Stimulated activated CD8-positive, alpha-beta memory T cell treated with anti-CD3 and anti-CD28 coated beads, Interleukin-4, amount 100 ng/mL, for 48 hours (primary cell): ENCODE measurements around the gene KRTAP17-1.
A peak's percentile ranks its signal among the peaks of the same experiment; 100 is the strongest.
"Not testable (repeated sequence)": the region's sequence is repeated elsewhere in the genome, so short reads cannot be mapped to it uniquely, and the experiment has no call there.

Experiments used
- DNase-seq: peaks from one replicate; pipeline ENCODE4 v3.0.0-alpha.2; 2020

The KRTAP17-1 gene, protein sequence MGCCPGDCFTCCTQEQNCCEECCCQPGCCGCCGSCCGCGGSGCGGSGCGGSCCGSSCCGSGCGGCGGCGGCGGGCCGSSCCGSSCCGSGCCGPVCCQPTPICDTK

DNA sequence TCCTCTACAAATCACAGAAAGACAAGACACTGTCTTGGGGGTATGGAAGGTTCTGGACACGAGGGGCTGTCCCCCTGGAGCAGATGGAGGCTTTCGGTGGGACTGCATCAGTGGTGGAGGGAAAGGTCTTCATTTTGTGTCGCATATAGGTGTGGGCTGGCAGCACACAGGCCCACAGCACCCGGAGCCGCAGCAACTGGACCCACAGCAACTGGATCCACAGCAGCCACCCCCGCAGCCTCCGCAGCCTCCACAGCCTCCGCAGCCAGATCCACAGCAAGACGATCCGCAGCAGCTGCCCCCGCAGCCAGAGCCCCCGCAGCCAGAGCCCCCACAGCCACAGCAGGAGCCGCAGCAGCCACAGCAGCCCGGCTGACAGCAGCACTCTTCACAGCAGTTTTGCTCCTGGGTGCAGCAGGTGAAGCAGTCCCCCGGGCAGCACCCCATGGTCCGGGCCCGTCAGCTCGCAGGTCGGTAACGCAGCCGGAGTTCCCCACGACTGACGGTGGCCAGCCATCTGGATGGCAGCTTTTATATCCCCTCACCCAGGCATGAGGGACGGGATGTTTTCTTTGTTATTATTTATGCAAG is at the start of gene KRTAP17-1:
TSS of gene KRTAP17-1 (minus strand) at position 507 of the 591 bp plus-strand sequence. CDS start at position 447, 60 bp downstream.
- no peak for DNase-seq

DNA sequence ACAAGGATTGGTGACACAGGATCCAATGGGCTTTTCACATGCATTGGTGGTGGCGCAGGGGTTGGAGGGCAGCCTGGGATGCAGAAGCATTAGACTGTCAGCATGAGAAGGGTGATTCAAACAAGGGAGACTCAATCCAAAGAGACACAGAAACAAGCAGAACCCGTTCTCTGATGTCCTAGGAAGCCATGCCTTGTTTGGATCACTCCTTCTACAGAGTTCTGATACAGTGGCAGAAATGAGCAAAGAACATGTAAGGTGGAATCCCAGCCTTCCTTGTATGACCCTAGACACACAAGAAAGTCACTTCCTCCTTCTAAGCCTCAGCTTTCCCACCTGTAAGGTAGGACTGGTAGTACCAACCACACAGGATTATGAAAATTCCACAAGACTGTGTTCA is 48.4 kb upstream of the KRTAP17-1 start:
- DNase-seq = no peak

DNA sequence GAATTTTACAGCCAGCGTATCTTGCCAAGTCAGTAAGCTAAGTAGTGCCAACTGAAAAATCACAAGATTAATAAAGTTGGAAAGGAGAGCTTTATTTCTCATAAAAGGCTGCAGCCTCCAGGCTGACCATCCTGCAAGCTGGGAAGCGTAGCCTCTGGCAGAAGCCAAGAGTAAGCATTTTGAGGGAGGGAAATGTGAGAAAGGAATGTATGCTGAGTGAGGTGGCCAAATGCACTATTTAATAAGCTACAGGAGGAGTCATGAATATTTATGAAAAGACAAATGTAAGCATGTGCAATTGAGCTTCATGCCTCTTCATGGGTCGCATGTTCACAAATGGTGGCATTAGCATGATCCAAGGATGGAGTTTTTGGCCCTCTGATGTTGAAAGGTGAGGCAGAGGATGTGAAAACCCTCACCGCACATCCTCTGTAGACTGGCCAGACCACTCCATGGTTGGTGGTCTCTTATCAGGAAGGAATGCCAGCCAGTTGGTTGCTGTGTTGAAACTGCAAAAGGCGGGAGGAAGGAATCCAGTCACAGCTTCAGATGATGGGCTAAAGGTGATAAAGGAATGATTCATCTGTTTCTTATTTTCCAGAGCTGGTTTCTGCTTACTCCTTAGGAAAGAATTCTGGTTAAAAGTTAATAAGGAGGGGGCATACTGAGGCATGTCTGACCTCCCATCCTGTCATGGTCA is 44.9 kb upstream of the KRTAP17-1 start:
- no peak for DNase-seq

DNA sequence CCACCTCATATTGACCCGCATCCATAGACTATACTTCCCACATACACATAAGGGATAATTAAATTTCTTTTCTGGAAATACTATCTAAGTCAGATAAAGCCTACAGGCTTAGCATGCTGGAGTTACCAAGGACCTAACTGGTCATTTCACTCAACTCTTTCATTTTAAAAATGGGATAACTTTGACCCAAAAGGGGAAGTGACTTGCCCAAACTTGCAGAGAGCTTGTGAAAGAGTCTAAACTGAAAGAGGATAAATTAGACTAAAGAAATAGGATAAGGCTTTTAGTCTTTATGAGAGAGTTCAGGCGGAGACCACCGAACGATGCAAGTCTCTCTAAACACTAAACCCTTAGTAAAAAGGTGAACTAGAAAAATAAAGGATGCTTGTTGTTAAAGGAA is 39.0 kb upstream of the KRTAP17-1 start:
- no peak for DNase-seq

DNA sequence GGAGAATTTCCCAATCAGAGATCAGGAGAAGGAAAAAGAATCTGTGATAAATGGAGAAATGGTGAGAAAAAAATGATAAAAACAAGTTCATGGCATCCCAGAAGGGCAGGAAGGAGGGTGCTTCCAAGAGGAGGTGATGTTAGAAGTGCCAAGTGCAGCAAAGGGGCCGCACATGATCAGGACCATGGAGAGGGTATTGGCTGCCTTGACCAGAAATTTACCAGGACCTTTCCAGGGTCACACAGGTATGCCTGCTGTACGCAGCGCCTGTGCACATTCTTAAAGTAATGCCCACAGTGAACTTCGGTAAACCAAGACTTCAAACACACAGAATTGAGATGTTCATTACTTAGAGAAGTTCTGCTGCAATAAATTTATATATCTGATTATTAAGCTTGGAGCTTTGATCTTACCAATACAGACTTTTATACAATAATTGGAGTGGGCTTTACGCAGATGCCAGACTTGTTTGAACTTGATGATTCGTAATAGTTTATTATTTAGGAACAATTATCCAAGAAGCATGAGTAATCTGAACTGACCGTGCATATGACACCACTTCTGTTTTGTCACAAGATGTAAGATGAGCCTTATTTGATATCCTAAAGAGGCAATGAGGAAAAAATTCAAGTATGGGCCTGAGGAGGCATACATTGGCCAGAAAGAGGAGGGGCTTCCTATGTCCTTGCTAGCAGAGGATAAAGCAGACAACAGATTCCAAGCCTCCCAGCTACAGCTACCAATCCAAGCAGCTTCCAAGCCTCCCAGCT is 37.3 kb upstream of the KRTAP17-1 start:
- DNase-seq = no peak

DNA sequence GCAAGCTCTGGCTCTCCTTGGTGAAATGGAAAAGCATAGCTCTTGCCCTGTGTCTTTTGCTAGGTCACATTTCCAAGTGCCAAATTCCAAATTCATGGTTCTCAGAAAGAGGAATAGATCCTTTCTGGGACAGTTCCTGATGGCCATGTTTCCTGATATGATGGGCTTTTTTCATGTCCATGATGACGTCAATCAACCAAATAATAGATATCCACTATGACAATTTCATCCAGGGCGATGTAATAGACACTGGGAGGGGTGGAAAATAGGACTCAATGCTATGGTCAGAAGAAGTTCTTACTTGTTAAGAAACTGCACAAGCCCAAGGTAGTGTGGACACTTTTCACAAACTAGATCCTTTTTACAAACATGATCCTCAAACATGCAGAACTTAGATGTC is 35.7 kb upstream of the KRTAP17-1 start:
- no peak for DNase-seq

DNA sequence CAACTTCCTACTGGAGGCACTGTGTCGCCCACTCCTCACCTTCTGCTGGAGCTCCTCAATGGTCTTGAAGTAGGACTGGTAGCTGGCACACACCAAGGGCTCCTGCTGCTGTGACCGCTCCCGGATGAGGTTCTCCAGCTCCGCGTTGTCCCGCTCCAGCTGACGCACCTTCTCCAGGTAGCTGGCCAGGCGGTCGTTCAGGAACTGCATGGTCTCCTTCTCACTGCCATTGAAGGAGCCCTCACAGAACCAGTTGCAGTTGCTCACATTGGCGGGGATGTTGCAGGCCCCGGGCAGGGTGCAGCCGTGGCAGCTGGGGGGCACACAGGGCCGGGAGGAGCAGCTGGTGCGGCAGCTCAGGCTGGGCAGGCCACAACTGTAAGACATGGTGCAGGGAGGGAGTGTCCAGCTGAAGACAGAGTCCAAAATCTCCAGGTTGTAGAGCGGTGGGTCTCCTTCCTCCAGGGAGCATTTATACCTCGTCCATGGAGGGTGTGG is 34.9 kb upstream of the KRTAP17-1 start, which contains the start of gene KRT33A:
TSS of gene KRT33A (minus strand) at position 448 of the 498 bp plus-strand sequence. CDS start at position 387, 61 bp downstream.
- DNase-seq = not testable (repeated sequence)

DNA sequence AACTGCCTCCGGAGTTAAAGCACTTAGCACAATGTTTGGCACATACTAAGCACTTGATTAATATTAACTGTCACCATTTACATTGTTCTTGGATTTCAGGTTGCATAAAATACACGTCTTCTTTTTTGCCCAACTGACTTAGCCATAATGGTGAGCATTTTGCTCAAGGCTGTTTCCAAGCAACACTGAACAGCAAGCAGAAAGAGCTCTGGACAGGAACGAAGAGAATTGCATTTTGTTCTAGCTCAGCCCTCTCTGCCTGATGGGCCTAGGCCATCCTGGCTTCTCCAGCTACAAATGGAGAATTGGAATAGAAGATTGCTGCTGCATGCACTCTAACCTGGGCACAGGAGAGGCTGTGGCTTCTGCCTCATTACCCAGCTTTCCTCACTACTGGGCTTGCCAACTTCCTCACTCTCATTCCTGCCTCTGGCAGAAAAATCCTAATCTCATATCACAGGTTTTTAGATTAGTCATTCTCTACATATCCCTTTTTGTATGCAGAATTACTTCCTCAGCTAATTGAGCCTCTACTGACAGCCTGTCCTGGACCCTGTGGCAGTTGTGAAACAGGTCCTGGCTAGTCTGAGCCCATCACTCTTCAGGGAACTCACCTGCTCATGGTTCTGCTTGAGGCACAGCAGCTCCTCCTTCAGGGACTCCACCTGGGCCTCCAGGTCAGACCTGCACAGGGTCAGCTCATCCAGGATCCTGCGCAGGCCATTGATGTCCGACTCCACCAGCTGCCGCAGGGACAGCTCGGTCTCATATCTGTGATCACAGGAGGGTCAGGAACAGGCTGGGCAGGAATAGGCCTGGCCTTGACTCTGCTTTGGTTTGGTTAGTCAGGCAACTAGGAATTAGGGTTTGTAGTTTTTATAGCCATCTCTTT is 32.6 kb upstream of the KRTAP17-1 start:
- DNase-seq = no peak

DNA sequence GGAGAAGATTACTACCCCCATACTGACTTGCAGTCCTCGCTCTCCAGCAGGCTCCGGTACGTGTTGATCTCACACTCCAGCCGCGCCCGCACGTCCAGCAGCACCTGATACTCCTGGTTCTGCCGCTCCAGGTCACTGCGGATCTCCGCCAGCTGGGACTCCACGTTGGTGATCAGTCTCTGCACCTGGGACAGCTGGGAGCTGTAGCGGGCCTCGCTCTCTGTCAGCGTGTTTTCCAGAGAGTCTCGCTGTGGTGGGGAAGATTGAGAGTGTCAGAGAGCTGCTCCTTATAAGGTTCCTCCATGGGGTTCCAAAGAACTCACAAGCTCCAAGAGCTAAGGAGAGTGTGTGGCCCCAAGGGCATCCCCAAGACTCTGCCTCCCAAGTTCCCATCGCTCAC is 30.9 kb upstream of the KRTAP17-1 start:
- not testable (repeated sequence) for DNase-seq

DNA sequence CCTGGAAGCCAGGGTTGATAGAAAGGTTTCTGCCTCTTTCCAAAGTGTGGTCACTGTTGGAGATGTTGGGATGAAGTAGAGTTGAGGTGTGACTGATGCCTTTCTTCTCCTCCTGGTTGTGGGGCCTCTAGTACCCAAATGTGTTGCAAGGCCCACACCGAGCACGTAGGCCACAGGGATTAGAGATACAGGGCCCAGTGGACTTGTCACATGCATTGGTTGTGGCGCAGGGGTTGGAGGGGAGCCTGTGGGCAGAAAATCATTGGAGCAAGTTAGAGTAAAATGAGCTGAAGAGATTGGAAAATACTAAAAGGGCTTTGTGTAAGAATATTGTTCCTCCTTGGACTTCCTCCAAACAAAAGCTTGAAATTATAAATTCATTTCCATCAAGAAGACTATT is 30.5 kb upstream of the KRTAP17-1 start:
- DNase-seq = no peak

DNA sequence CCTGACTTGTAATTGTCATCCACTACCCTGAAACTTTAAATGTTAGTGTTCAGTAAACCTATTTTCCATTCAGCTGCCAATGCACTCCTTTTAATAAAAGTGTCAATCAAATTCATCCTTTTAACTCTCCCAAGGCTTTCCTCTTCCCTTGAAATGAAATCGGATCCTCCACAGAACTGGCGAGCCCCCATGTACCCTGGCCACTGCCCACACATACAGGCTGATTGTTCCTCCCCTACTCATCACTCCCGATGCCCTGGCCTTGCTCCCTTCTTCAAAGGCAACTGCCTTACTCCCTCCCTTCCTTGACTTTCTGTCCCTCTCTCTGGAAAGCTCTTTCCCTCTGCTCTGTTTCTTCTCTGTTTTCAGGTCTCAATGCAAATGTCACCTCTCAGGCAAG is 27.5 kb upstream of the KRTAP17-1 start:
- DNase-seq = no peak

DNA sequence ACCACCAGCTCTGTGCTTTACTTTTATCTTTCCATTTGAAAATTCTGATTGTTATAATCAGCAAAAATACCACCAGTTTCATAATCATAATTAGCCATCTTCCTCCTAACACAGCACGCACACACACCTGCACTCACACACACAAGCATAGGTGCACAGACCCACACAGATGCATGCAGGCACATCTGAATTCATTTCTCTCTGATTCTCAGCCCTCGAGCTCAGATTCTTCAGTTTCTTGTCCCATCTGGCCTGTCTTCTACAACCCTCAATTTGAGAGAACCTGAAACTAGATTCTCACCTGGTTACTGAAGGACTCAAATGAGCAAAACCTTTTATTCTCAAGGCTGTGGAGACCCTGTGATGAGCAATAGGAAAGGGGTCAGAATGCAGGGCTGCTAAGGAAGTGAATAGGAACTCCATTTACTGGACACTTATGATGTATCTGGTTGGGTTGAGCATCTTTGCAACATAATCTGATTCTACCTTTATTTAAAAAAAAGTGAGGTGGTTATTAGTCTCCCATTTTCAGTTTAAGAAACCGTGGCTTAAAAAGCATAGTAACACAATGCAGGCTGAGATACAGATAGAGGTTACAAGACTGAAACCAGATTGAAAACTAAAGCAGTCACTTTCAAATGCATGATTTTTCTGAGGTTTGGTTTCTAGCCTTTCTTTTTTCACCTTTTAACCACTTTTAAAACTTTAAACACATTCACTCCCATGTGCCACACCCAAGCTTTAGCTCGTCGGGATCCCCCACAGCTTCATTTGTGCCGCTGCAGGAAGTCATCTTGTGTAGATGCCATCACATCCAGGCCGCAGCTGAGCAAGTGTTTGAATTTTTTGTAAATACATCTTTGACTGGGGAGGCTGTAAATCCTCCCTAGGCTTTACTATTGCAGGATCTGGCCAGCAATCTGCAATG is 25.7 kb upstream of the KRTAP17-1 start:
- peak; percentile 56 for DNase-seq

DNA sequence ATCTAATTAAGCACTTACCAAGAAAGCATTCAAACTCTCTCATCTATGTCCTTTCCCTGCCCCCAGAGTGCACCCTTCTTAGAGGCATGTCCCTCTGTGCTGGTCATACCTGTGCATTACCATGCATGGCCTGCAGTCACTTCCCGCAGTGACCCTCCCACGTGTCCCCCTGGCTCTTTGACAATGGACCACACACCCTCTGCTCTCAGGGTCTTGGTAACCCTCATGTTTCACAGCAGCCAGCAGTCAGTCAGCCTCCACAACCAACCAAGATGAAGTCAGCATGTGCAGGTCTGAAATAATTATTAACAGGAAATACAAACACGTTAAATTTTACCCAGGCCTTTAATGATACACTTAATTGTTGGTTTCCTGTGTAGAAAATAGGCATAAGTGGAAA is 25.0 kb upstream of the KRTAP17-1 start:
- no peak for DNase-seq

DNA sequence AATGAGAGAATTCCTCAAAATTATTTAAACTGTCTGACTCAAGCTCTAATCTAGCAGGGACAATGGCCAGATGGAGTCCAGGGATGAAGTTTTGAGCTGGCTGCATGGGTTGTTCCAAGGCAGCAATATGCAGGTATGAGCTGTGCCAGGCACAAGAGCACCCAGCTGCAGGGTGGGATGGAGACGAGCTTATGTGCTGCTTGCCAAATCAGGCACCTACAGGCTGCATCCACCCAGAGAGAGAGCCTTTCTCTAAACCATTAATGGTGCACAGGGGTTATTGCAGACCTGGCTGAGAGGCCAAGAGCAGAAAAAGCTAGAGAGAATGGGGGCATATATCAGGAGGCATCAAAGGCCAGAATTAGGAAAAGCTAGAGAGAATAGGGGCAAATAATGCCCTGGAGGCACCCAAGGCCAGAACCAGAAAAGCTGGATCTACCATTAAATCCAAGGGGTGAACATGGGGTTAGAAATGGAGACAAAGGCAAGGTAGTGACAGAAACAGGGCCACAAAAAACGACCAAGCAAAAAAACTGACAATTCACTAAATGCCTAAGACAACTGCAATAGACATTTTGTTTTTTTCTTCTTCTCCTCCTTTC is 24.2 kb upstream of the KRTAP17-1 start:
- no peak for DNase-seq

DNA sequence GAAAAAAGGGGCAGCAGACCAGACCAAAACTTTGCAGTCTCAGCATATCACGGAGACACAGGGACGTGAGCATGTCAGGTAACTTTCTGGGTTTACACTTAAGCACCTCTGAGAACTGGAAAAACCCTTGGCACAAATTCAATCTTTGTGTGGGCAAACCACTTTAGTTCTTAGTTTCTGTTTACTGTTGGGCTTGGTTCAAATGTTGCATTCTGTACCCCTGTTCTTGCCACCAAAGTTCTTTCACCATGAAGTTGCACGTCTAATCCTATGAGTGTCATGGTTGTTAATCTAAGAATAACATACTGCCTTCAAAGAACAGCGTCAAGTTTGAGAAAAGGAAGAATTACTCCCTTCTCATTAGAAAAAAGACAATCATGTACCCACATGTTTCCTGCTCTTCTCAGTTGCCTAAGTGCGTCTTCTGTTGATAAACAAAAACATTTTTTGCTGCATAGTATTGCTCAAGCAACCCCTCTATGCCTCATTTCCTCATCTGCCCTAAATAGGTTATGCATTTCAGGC is 23.5 kb upstream of the KRTAP17-1 start:
- DNase-seq = no peak

DNA sequence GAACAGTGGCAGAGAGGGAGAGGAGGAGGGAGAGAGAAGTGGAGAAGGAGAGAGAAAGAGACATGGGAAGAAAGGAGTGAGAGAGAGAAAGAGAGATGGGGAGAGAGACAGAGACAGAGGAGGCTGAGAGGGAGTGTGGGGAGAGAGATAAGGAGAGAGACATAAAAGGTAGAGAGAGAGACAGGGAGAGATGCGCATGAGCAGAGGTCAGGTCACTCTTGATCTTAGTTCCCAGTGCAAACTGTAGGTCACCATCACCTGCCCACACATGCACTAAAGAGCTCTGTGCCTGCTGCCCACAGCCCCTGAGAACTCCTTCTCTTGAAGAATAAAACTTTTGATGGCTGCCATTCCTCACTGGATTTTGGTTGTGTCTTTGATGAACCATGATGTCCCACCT is 20.2 kb upstream of the KRTAP17-1 start:
- no peak for DNase-seq

DNA sequence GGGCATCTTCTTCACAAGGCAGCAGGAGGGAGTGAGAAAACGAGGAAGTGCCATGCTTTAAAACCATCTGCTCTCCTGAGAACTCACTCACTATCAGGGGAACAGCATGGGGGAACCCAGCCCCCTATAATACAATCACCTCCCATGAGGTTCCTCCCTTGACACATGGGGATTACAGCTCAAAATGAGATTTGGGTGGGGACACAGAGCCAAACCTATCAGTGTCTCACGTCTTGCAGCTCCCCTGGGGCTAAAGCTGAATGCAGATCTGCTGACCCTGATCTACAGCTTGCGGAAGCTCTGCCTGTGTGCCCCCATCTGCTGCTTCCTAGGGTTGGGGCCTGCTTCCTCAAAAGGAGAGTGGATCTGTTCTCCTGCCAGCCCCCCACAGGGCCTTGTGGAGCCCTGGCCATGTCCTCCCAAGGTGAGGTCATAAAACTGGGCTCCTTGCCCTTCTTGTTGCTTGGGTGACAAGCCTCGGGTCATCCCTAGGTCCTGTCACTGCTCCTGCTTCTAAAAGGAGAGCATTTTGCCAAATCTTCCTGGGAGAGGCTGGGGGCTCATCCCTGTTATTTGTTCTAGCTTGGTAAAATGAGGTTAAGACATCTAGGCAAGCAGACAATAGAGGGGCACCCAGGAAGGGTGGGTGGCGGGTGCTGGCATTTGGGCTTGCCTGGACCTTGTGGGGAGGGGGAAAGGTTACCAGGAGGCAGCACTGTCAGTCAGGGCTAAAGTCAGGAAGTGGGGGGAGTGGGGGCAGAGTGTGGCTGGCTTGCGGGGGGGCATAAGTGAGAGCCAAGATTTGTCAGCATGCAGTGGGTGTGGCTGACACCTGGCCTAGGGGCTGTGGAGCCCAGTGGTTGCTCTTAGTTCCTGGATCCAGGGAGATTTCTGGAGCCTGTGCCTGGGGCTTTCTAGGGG is 19.1 kb upstream of the KRTAP17-1 start:
- DNase-seq = no peak

DNA sequence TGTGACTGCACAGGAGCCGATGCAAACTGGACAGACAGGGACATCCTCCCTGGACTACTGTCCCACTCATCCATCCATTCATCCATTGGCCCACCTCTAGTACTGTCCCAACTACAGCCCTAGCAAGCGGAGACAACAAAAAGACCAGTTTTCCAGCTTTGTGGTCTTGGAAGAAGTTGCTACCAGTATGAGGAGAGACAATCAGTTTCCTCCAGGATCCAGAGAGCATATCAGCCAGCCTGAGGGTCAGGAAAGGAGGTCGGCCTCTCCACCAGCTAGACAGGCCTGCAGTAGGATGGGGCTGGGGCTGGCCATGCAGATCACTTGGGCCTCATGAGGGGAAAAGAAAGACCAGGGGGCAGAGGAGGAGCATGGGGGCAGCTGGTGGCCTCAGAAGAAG is 18.3 kb upstream of the KRTAP17-1 start:
- DNase-seq = no peak

DNA sequence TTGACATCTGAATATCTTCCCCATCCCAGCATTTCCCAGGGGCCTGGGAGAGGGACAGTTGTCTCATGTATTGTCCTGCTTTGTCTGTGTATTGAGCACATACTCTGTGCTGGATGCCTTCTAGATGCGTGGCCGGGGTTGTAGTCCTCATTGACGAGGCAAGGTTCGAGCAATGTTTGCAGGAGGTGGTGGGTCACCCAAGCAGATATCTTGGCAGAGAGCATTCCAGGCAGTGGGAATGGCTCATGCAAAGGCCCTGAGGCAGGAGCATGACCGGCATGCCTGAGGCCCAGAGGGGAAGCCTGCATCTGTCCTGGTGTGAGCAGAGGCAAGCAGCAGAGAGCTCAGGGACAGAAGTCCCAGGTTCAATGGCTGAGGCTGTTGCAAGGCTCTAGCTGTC is 17.6 kb upstream of the KRTAP17-1 start:
- DNase-seq = no peak
